PC-9 (cell line): ENCODE results near the gene FXYD4.

Experiments
- EZH2 ChIP-seq: fragments of 200-600 bp; sonication (generic); IDR thresholded peaks from 2 replicates; pipeline ENCODE4 v1.8.0; 2017; ENCODE audit warnings: antibody characterized with exemption, low read depth
- TF ChIP-seq, protein P1 (sequence below): fragments of 200-600 bp; sonication (generic); conservative IDR thresholded peaks from 2 replicates; pipeline ENCODE4 v1.6.1; 2017; ENCODE audit warnings: mixed run types, antibody characterized with exemption, mild to moderate bottlenecking, moderate library complexity

DNA sequence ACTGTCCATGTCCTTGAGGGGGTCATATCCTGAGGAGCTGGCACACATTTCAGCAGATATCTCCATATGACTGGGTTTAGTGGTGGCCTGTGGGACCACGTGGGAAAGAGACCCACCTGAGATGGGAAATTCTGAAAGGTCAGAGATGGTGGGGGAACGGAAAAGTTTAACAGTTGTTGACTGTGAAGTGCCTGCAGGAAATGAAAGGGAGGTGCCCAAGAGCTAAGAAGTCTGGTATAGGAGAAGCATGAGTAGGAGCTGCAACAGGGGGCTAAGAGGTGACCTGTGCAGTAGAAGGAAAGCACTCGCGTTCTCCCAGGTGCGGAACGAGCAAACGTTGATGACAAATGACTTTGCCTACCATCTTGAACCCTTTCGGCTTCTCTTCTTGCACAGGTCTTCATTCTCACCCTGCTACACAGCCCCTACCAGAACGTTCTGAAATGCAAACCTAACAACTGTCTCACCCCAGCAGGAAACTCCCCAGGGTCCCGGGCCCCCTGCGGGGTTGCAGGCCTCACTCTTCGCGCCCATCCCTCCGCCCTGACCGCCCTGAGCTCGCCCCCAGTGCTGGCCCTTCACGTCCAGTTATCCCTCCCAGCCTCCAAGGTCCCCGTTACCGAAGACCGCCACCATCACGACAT, 9.8 kb upstream of the FXYD4 start:
- TF ChIP-seq, protein P1, sequence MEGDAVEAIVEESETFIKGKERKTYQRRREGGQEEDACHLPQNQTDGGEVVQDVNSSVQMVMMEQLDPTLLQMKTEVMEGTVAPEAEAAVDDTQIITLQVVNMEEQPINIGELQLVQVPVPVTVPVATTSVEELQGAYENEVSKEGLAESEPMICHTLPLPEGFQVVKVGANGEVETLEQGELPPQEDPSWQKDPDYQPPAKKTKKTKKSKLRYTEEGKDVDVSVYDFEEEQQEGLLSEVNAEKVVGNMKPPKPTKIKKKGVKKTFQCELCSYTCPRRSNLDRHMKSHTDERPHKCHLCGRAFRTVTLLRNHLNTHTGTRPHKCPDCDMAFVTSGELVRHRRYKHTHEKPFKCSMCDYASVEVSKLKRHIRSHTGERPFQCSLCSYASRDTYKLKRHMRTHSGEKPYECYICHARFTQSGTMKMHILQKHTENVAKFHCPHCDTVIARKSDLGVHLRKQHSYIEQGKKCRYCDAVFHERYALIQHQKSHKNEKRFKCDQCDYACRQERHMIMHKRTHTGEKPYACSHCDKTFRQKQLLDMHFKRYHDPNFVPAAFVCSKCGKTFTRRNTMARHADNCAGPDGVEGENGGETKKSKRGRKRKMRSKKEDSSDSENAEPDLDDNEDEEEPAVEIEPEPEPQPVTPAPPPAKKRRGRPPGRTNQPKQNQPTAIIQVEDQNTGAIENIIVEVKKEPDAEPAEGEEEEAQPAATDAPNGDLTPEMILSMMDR: no peak
- no peak for TF ChIP-seq EZH2
